HG03460 (cell line): ENCODE results near the gene LRTM2.

Experiments
- ATAC-seq: cut with Tn5 transposase; IDR thresholded peaks from one replicate; pipeline ENCODE4 v1.9.1; 2021; ENCODE audit not compliant: unreplicated experiment

LRTM2 gene

DNA sequence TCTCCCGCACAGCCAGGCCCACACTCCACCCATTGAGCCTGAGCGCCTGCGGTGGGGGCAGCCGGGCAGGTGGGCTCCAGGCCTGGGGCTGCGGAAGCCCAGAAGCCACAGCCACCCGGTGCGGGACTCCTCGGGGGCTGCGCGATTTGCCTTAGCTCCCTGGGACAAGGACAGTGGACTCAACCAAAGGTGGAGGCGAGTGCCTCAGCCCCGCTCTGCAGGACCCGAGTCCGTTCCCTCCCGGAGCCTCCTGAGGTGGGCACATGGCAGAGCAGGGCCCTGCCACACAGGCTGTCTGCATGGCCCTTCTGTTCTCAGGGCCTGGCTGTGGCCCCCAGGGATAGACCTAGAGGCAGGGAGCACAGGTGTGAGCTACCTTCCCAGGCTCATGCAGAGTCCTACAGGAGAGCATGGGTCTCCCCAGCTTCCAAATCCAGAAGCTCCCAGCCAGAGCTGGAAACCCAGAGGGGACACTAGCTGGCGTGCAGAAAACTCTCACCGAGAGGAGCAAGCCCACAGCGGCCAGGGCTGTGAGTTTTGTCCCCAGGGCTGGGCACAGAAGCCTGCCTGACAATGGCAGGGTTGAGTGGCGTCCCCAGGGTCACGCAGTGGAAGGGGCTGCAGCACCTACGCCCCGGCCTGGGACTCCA, 22.2 kb upstream of the LRTM2 start:
- no peak for ATAC-seq

DNA sequence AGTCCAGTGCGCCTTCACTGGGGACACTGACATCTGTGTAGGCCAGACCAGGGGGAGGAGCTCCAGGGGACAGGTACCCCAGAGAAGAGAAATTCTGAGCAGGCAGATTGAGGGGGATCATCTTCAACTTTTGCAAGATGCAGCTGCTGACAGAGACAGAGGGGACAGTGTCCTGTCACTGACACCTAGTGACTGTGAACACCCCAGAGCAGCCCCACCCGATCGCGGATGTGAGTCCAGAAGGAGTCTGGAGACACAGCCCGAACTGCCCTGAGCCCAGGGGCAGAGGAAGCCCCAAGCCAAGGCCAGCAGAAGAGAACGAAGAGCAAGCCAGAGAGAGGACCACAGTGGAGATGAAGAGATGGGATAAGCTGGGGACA, 21.7 kb upstream of the LRTM2 start:
- ATAC-seq = no peak

GRCh38 chr12:1799051-1799881, 21.1 kb upstream of the LRTM2 start:
- ATAC-seq = no peak

DNA sequence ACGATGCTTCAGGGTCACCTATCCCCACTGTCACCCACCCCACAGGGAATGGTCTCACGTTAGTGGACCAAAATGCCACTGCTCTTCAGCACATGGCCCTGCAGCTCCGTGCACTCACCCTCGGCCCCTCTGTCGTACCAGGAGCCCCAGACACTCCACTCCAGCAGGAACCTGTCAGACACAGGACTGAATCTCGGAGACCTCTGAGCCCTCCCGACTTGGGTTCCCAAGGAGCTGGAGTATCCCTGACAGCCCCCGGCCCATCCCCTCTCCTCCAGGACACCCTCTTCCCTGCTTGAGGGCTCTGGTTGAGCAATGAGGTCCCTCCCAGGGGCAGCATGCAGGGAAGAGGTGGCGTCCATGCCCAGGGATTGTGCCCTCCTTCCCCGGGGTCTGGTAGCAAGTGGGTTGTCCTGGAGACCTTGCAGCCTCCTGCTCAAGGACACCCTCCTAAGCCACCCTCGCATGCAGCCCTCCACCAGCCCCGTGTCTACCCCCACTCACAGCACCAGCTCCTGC, 20.4 kb upstream of the LRTM2 start:
- ATAC-seq = no peak

- ATAC-seq = no peak
These were observed 19.7 kb upstream of the LRTM2 start for GRCh38 chr12:1800401-1801302.

- ATAC-seq = no peak
These were observed 18.9 kb upstream of the LRTM2 start for GRCh38 chr12:1801303-1801975.

- ATAC-seq = no peak
These were observed 16.6 kb upstream of the LRTM2 start for GRCh38 chr12:1803736-1804135.

DNA sequence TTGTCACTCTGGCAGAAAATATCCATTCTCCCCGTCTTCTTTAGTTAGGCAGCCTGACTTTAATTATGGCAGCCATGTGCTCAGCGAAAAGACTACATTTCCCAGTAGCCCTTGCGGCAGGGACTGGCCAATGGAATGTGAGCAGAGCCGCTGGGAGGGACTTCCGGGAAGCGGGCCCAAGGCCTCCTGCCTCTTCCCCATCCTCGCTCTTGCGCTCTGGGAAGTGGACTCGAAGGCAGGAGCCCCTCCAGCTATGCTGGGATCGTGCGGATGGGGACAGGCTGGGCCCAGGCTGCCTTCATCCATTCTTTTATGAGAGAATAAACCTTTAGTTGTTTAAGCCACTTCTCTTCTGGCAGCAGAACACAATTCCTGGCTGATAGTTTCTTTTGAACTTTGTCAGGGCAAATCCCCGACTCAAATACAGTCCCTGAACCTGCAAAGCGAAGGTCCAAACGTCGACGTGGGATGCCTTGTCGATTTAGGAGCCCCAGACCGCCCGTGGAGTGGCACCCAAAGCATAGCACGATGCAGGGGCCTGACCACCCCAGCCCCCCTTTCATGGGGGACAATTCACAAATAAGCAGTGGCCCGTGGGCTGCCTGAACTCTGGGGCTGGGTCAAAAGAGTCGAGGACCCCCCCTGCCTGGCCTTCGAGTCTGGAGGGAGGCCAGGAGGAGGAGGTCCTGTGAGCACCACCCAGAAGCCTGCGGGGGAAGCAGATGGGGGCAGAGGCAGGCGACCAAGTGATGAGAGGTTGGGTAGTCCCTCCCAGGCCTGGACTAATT, 15.6 kb upstream of the LRTM2 start:
- ATAC-seq = peak; percentile 84

GRCh38 chr12:1805441-1806081, 14.8 kb upstream of the LRTM2 start:
- ATAC-seq = no peak

DNA sequence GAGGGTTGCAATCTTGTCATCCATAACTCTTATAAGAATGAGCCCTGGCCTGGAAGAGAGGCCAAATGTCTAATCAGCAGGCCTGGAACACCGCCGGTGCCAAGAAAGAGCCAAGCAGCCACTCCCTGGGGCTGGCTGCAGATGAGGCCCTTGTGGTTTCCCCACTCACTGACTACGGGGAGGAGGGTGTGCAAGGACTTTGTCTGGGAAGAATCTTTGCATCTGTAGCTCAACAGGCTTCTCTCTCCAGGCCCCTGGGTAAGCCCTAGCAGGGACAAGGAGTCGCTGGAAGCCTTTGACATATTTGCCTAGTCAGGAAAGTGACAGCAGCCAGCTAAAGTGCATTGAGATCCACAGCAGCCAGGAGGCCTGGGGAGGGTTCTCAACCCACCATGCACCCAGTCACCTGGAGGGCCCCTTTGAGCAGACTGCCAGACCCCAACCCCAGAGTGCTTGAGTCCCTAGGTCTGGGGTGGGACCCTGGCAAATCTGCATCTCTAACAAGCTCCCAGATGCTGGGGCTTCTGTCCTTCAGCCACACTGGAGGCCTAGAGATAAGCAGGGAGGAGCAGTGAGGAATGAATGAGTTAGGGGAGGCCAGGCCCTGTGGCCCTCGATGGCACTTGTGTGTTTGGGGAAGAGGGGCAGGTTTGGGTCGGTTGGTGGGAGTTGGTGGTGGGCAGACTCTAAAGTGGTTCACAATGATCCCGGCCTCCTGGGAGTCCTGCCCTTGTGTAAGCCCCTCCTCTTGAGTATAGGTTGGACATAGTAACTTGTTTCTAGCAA, 13.9 kb upstream of the LRTM2 start:
- no peak for ATAC-seq

DNA sequence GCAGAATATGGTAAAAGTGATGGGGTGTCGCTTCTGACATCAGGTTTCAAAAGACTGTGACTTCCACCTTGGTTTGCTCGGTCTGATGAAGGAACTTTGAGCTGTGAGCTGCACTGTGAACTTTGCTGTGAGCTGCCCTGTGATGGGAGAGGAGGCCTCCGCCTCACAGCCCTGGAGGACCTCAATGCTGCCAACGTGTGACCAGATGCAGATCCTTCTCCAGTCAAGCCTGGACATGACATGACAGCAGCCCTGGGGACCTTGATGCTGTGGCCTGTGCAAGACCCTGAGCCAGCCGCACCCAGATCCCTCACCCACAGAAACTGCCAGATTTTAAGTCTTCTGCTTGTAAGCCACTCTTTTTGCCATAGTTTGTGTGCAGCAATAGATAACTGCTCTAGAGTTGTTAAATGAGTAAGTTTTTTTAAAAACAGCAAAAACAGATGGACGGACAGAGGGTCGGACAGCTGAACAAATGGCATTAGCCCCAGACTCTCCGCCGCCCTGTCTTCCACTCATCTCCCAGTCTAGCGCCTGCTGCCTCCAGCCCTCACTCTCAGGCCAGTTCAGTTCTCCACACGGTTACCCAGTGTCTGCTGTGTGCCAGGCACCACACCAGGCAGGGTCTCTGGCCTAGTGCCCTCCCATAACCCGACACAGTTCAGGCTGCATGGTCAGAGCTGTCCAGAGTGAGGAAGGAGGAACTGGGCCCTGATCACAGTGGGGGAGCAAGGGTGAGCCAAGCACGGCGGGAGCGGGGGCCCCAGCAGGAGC, 13.1 kb upstream of the LRTM2 start:
- ATAC-seq = no peak

- ATAC-seq = no peak
These were observed 12.1 kb upstream of the LRTM2 start for GRCh38 chr12:1808036-1808797.

DNA sequence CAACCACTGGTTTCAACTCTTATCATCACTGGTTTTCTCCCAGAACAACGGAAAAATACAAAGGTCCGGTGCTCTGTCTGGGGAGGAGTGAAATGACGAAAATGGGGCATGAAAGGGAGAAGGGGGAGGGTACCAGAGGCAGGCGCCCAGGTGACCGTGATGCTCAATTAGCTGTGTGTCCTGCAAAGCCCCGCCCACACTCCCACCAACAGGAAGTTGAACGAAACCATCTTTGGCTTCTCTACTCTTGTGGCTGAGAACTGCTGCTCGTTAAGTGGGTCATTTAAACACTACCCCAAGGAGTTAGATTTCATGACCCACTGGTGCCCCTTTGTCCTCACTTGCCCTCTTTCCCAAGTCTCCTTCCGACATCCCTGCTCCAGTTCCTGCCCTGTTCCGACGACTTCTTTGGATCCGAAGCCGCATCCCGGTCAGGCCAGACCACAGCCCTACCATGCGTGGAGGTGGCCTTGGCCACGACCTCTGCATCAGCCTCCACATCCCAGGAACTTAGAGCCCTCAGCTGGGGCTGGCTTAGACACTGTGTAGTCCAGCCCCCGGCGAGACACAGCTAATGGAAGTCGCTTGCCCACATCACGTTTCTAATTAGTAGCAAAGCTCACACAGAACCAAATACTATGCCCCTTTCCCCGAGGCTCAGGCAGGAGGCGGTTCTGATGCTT, 11.4 kb upstream of the LRTM2 start:
- no peak for ATAC-seq

- no peak for ATAC-seq
These were observed 10.7 kb upstream of the LRTM2 start for GRCh38 chr12:1809591-1810190.

DNA sequence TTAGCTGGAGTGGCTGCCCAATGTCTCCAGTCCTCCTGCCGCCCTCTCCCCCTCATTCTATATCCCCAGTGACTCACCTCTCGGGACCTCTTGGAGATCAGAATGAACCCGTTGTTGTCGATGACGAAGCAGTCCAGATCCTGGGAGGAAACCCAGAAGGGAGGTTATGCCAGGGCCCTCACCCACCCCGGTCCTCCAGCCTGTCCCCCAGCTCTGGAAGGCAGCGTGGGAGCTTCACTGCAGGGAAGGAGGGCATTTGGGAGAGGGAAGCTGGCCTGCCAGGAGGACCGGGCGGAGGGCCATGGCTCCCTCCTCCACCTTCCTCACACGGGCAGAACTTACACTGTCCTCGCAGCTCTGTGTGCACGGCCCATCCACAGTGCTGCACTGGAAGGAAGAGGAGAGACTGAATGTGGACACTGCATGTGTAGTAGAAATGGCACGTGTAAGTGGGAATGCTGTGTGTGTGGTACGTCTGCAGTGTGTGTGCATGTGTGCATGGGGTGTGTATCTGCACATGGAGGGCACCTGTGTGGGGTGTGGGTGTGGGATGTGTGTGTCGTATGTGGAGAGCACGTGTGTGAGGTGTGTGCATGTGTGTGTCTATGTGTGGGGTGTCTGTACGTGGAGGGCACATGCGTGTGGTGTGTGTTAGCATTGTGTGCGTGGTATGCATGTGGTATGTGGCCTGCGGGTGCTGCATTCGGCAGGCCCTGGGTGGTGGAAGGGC, 10.0 kb upstream of the LRTM2 start:
- no peak for ATAC-seq

DNA sequence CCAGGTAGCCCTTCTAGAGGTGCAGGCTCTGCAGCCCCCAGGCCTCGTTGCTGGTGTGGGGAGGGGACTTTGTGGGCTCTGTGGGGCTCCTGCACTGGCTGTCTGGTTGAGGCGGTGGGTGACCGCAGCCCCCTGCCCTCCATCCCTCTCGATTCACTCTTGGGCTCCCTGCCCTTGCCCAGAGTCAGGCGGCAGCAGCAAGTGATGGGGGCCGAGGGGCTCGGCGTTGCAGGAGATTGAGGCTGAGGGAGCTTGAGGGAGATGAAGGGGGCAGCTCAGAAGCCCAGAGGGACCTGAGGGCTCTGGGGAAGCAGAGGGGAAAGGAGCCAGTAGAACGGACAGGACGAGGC, 9.5 kb upstream of the LRTM2 start:
- no peak for ATAC-seq
